Articular chondrocyte of knee joint (primary cell): ENCODE data around the gene IGFBP7. TPM values are rescaled to one million over a fixed set of nuclear protein-coding genes. Genes with fewer than 3 reads are reported as not detected.

ENCODE experiments used
- small RNA-seq: library from RNA; depleted of rRNA; stranded (forward); fragments of <200 nt; gene quantifications from one replicate; pipeline ENCODE3, GENCODE V24; 2012
- total RNA-seq: library from RNA; depleted of rRNA; stranded (reverse); fragments of >200 nt; gene quantifications from 2 replicates; pipeline ENCODE4 v1.2.3, GENCODE V29; 2012

IGFBP7 gene
- 71.1 and 256 TPM in 2 replicates for total RNA-seq

GRCh38 chr4:57109847-57110639 is at the start of gene IGFBP7:
IGFBP7 (minus strand) TSS chr4:57110385; CDS start chr4:57110351, 34 bp downstream.

Small RNAs within 50 kb of the gene (small RNA-seq; reads per million reads assigned to genes)
- not detected for gene RNU6-998P

Other genes with a start within 250 kb of the IGFBP7 start
- 51.1 and 62.0 TPM in 2 replicates for gene REST, start 202.5 kb downstream of the IGFBP7 start, total RNA-seq
- gene NOA1, start 132.8 kb downstream of the IGFBP7 start, total RNA-seq: 21.2 and 23.0 TPM in 2 replicates
- 101 and 118 TPM in 2 replicates for gene POLR2B, start 131.5 kb downstream of the IGFBP7 start, total RNA-seq